CD4-positive, alpha-beta memory T cell (primary cell): ENCODE measurements around the gene FAM234A. TPM values are rescaled to one million over a fixed set of nuclear protein-coding genes. Genes with fewer than 3 reads are reported as not detected.
A peak's percentile ranks its signal among the peaks of the same experiment; 100 is the strongest.
"Not testable (repeated sequence)": the region's sequence is repeated elsewhere in the genome, so short reads cannot be mapped to it uniquely, and the experiment has no call there.

Experiments
- CTCF ChIA-PET: fragments of 350-600 bp; sonication (Branson Sonifier 250); formaldehyde crosslinking; loops from one replicate; lab custom pipeline; 2021; ENCODE audit warnings: inconsistent platforms; ENCODE audit not compliant: partially characterized antibody; lab: Charles Lee
- POLR2A ChIA-PET: fragments of 350-600 bp; sonication (Branson Sonifier 250); formaldehyde crosslinking; loops from one replicate; lab custom pipeline; 2021; ENCODE audit not compliant: partially characterized antibody; lab: Charles Lee
- DNase-seq, 5 donors: peaks; one replicate each; pipeline versions ENCODE4 v3.0.0 to v3.0.0-alpha.2; 2020 to 2022; ENCODE audit warnings: mixed read lengths in 1 of 5
- H3K27ac ChIP-seq: one replicate; pipeline ENCODE4 v1.7.0; 2013; ENCODE audit warnings: low read depth, low read length
- H3K27me3 ChIP-seq: 2 replicates; pipeline ENCODE4 v1.7.0; 2013; ENCODE audit warnings: mild to moderate bottlenecking, low read length, moderate library complexity; ENCODE audit not compliant: insufficient read depth
- H3K36me3 ChIP-seq: 2 replicates; pipeline ENCODE4 v1.7.0; 2013; ENCODE audit warnings: mild to moderate bottlenecking, low read length, moderate library complexity; ENCODE audit not compliant: insufficient read depth
- H3K4me1 ChIP-seq: 2 replicates; pipeline ENCODE4 v1.7.0; 2013; ENCODE audit warnings: mild to moderate bottlenecking, low read length, moderate library complexity; ENCODE audit not compliant: insufficient read depth
- H3K4me3 ChIP-seq, 2 donors: one replicate each; pipeline ENCODE4 v1.7.0; 2013; ENCODE audit warnings: low read length in 2 of 2, mild to moderate bottlenecking in 1 of 2
- H3K9me3 ChIP-seq, 2 donors: one replicate each; pipeline ENCODE4 v1.7.0; 2013; ENCODE audit warnings: low read length in 2 of 2, control low read depth in 1 of 2; ENCODE audit not compliant: control insufficient read depth in 1 of 2
- H3K27ac Mint-ChIP-seq, 7 donors: one replicate each; pipeline ENCODE4 v1.8.0; 2020 to 2021; ENCODE audit warnings: mixed read lengths in 7 of 7, mild to moderate bottlenecking in 6 of 7, inconsistent platforms in 3 of 7, moderate library complexity in 3 of 7
- H3K27me3 Mint-ChIP-seq, 2 donors: one replicate each; pipeline ENCODE4 v1.8.0; 2020 to 2021; ENCODE audit warnings: mixed read lengths in 2 of 2
- H3K36me3 Mint-ChIP-seq, 2 donors: one replicate each; pipeline ENCODE4 v1.8.0; 2020 to 2021; ENCODE audit warnings: mixed read lengths in 2 of 2, inconsistent platforms in 1 of 2, mild to moderate bottlenecking in 1 of 2
- H3K4me1 Mint-ChIP-seq, 4 donors: one replicate each; pipeline ENCODE4 v1.8.0; 2020 to 2021; ENCODE audit warnings: mixed read lengths in 4 of 4, mild to moderate bottlenecking in 1 of 4
- H3K4me3 Mint-ChIP-seq, 8 donors: one replicate each; pipeline ENCODE4 v1.8.0; 2020 to 2021; ENCODE audit warnings: mixed read lengths in 8 of 8, mild to moderate bottlenecking in 7 of 8, moderate library complexity in 6 of 8, inconsistent platforms in 3 of 8
- H3K9me3 Mint-ChIP-seq, 8 donors: one replicate each; pipeline ENCODE4 v1.8.0; 2020 to 2021; ENCODE audit warnings: mixed read lengths in 8 of 8, mild to moderate bottlenecking in 5 of 8, inconsistent platforms in 3 of 8, moderate library complexity in 1 of 8
- intact Hi-C: fragments of 100-400 bp; cut with micrococcal nuclease; formaldehyde crosslinking; loops from one replicate; pipeline ENCODE4 v1.15.1; 2023
- polyA plus RNA-seq, 2 donors: library from polyadenylated mRNA; unstranded; fragments of 300-500 nt; fragmentation: Illumina TruSeq; gene quantifications; one replicate each; pipeline ENCODE4 v1.2.3, GENCODE V29; 2021
- total RNA-seq, 2 experiments: library from RNA; stranded (reverse); gene quantifications; one replicate each; pipeline ENCODE4 v1.2.3, GENCODE V29; 2021

FAM234A gene
- total and polyA plus RNA-seq, 4 experiments from 2014 or later = 18.2 to 41.1 (median 34.9) TPM

DNA sequence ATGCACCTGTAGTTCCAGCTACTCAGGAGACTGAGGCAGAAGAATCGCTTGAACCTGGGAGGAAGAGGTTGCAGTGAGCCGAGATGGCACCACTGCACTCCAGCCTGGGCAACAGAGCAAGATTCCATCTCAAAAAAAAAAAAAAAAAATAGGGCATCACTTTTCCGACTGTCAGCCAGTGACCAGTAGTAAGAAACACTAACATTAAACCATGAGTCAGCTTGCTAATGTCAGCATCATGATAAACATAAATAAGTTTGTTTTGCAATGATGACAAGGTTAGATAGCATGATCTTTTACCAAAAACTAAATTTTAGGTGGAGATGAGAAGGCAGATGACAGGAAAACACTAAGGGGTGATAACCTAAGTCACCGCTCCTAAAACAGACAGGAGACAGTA, 25.3 kb upstream of the FAM234A start:
- H3K36me3 ChIP-seq = peaks cover 58% of the 10 kb centered on the region
- H3K27ac Mint-ChIP-seq, H3K27me3 Mint-ChIP-seq, CTCF ChIA-PET, H3K27ac ChIP-seq, H3K4me1 Mint-ChIP-seq, H3K4me3 ChIP-seq, H3K9me3 Mint-ChIP-seq, POLR2A ChIA-PET, H3K4me3 Mint-ChIP-seq, H3K4me1 ChIP-seq, H3K9me3 ChIP-seq, intact Hi-C loops, DNase-seq, H3K27me3 ChIP-seq: not testable (repeated sequence)
- H3K36me3 Mint-ChIP-seq = peaks cover 38 to 75% of the 10 kb centered on the region in 2 donors

DNA sequence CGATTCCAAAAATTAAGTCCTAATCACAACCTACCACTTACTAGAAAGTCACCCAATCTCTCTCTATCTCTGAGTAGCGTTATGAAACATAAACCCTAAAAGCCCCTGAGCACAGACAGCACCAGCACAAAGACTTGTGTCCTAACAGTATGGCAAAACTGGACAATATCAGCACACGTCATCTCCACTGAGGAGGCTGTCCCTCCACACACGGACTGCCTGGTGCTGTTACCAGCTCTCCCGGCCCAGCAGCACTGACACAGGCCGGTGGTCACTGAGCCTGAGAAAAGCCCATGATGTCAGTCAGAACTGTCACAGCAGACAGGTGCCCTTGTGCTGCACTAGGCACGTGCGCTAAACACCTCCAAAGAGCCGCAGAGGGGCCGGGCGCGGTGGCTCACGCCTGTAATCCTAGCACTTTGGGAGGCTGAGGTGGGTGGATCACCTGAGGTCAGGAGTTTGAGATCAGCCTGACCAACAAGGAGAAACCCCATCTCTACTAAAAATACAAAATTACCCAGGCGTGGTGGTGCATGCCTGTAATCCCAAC, 22.9 kb upstream of the FAM234A start:
- H3K27me3 ChIP-seq, DNase-seq, H3K9me3 ChIP-seq, H3K9me3 Mint-ChIP-seq, H3K27me3 Mint-ChIP-seq, H3K4me3 Mint-ChIP-seq, H3K4me3 ChIP-seq, POLR2A ChIA-PET, intact Hi-C loops, CTCF ChIA-PET, H3K27ac ChIP-seq, H3K4me1 ChIP-seq, H3K4me1 Mint-ChIP-seq: not testable (repeated sequence)
- Mint-ChIP-seq H3K27ac (peak overlapping the region in 1 of 7 donors; percentile 15), H3K36me3 (peaks cover 29 to 72% of the 10 kb centered on the region in 2 donors)
- peaks cover 45% of the 10 kb centered on the region for H3K36me3 ChIP-seq

DNA sequence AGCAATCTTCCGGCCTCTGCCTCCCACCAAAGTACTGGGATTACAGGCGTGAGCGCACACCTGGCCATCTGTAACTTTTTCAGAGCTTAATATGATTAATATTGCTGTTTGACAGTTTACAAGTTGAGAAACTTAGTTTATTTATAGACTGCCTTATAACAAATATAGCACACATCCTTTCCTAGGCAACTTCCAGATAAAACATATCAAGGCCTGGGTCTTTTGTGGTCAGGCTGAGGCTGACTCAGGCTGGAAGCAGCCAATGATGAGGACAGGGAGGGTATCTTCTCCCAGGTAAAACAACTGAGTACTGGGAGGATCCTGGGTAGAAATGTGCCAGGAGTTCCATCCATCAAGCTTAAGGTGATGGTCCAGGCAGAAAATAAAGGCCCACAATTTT, 21.6 kb upstream of the FAM234A start:
- Mint-ChIP-seq H3K4me1 (peaks cover 0 to 6% (median 4%) of the 10 kb centered on the region in 4 donors), H3K9me3 (peaks cover 0 to 2% (median 0%) of the 10 kb centered on the region in 8 donors), H3K27me3 (no peaks in the 10 kb centered on the region), H3K4me3 (no peak overlapping the region), H3K27ac (peak overlapping the region in 1 of 7 donors; percentile 42), H3K36me3 (peaks cover 23 to 69% of the 10 kb centered on the region in 2 donors)
- no peak for DNase-seq
- Histone ChIP-seq H3K27ac (no peak overlapping the region), H3K36me3 (peaks cover 43% of the 10 kb centered on the region), H3K4me3 (no peak overlapping the region), H3K4me1 (no peaks in the 10 kb centered on the region), H3K27me3 (no peaks in the 10 kb centered on the region), H3K9me3 (no peaks in the 10 kb centered on the region)
- CTCF ChIA-PET = interaction anchor here (1.4 kb wide), 1 partner anchor 15 kb away, joined by 3 read pairs; no protein-coding TSS in a partner anchor
- intact Hi-C loops = no loop called here
- POLR2A ChIA-PET = no interaction called here

DNA sequence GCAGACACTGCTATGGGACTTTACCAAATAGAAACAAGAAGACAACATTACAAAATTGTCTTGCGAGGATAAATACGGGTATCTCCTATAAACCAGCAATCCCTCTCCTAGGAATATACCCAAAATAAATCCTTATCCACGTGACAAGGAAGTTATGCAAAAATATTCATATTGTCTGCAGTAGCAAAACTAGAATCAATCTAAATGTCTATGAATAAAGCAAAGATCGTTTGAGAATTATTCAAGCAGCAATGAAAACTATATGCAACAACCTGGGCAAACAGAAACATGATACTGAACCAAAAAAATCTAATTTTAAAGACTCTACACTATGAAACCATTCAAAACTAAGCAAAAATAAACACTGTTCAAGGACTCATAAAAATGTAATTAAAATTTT, 14.6 kb upstream of the FAM234A start:
- Histone ChIP-seq H3K4me3 (no peak overlapping the region), H3K27ac (no peak overlapping the region), H3K36me3 (peaks cover 37% of the 10 kb centered on the region), H3K4me1 (no peaks in the 10 kb centered on the region), H3K27me3 (no peaks in the 10 kb centered on the region), H3K9me3 (no peaks in the 10 kb centered on the region)
- ChIA-PET POLR2A (no interaction called here), CTCF (no interaction called here)
- H3K4me1 Mint-ChIP-seq = peaks cover 8 to 14% (median 11%) of the 10 kb centered on the region in 4 donors
- intact Hi-C loops = no loop called here
- peaks cover 0 to 2% (median 0%) of the 10 kb centered on the region in 8 donors for H3K9me3 Mint-ChIP-seq
- no peak for DNase-seq
- H3K27me3 Mint-ChIP-seq = no peaks in the 10 kb centered on the region
- no peak overlapping the region for H3K4me3 Mint-ChIP-seq
- no peak overlapping the region for H3K27ac Mint-ChIP-seq
- peaks cover 26 to 50% of the 10 kb centered on the region in 2 donors for H3K36me3 Mint-ChIP-seq

DNA sequence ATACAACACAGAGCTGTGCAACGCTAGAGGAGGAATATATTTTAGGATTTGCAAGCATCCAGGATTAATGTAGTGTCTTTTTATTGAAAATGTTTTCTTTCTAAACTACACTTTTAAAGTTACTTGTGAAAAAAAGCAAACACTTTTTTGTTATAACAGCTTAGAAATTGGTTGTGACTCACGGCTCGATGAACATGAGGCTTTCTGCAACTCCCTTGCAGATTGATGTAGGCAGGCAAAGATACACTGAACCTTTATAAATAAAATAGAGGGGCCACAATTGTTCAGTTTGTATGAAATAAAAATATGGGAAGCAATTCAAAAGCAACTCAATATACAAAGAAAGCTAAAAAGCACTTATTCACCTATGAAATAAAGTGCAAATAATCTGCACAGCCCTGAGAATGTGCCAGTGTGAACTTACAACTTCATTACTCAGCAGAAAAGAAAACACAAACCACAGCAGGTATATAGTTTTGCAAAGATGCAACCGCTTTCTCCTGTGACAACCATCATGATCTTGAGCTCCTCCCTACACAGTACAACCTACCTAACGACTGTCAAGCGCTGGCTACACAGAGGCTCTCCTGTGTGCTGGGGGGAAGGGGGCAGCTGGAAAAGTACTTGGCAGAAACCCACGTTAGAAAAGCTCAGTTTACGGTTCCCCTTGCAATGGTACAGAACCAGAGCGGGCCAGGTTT, 6.3 kb upstream of the FAM234A start:
- Histone ChIP-seq H3K36me3 (peaks cover 27% of the 10 kb centered on the region), H3K9me3 (no peaks in the 10 kb centered on the region), H3K27ac (peak overlapping the region; percentile 97), H3K4me3 (peak overlapping the region; percentile 48 to 84), H3K4me1 (peaks cover 23% of the 10 kb centered on the region), H3K27me3 (no peaks in the 10 kb centered on the region)
- ChIA-PET POLR2A (interaction anchor here (1.1 to 2.9 kb wide), 10 partner anchors 14 to 173 kb away, joined by 3 to 25 read pairs (median 4); partner anchors contain the start of genes AXIN1, DECR2, HBQ1 and MRPL28), CTCF (interaction anchor here (0.7 to 2.3 kb wide), 6 partner anchors 16 to 134 kb away, joined by 3 to 13 read pairs (median 8); partner anchors contain the start of gene AXIN1)
- peaks cover 16 to 38% of the 10 kb centered on the region in 2 donors for H3K36me3 Mint-ChIP-seq
- H3K4me1 Mint-ChIP-seq = peaks cover 15 to 40% (median 33%) of the 10 kb centered on the region in 4 donors
- peak in 2 of 5 donors; percentile 24 to 29 for DNase-seq
- peak overlapping the region; percentile 89 to 98 (median 95) for H3K27ac Mint-ChIP-seq
- intact Hi-C loops = no loop called here
- no peaks in the 10 kb centered on the region for H3K27me3 Mint-ChIP-seq
- H3K9me3 Mint-ChIP-seq = no peaks in the 10 kb centered on the region
- peak overlapping the region; percentile 86 to 96 (median 90) for H3K4me3 Mint-ChIP-seq

DNA sequence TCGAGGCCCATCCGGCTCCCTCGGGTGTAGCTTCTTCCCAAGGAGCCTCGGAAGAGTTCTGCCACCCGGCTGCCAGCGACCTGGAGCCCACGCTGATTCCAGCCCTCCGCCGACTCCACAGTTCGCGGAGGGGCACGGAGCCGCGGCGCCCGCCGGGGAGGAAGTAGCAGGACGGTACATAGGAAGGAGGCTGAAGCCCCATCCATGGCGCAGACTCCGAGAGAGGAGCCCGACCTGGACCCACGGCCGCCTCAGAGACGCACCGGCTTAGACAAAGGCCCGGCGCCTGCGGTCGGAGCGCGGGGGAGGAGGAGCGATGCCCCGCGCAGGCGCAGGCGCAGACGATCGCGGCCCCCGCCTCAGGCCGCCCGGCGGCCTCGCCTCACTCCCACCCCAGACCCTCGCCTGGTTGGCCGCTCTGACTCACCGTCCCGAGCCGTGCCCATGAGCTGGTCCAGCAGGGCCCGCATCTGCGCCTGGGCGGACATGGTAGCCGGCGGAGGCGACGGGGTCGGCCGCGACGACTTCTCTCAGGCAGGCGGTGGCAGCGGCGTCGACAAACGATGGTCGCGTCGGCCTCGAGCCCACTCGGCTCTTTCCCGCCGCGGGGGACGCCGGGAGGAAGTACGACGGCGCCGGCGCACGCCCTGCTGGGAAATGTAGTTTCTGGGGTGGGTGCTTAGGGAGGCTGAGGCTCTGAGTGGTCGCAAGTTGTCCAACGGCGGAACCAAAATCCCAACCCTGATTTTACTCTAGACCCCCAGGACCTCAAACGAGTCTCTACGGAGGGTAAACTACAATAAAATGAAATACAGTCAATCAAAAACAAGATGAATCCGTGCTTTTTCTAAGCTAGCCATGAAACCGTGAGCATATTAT, 5.5 kb upstream of the FAM234A start, which contains the start of gene LUC7L:
LUC7L (minus strand) TSS at position 598 of the 879 bp plus-strand sequence; CDS start at position 488, 110 bp downstream.
- no peaks in the 10 kb centered on the region for H3K9me3 Mint-ChIP-seq
- Histone ChIP-seq H3K36me3 (peaks cover 27% of the 10 kb centered on the region), H3K27me3 (no peaks in the 10 kb centered on the region), H3K4me3 (peak within 1 kb of the TSS; percentile 48 to 84), H3K4me1 (peaks cover 23% of the 10 kb centered on the region), H3K27ac (peak within 1 kb of the TSS; percentile 97), H3K9me3 (no peaks in the 10 kb centered on the region)
- H3K27ac Mint-ChIP-seq = peak within 1 kb of the TSS; percentile 91 to 98 (median 96)
- H3K4me3 Mint-ChIP-seq = peak within 1 kb of the TSS; percentile 86 to 96 (median 90)
- H3K36me3 Mint-ChIP-seq = peaks cover 16 to 36% of the 10 kb centered on the region in 2 donors
- POLR2A ChIA-PET = interaction anchor here (0.9 to 2.9 kb wide), 12 partner anchors 15 to 172 kb away, joined by 3 to 25 read pairs (median 4); partner anchors contain the start of genes AXIN1, DECR2, HBQ1 and MRPL28
- peaks cover 15 to 41% (median 33%) of the 10 kb centered on the region in 4 donors for H3K4me1 Mint-ChIP-seq
- CTCF ChIA-PET = interaction anchor here (1.0 to 2.3 kb wide), 6 partner anchors 21 to 133 kb away, joined by 3 to 13 read pairs (median 8); partner anchors contain the start of gene AXIN1
- peak; percentile 82 to 89 (median 85) for DNase-seq
- no peaks in the 10 kb centered on the region for H3K27me3 Mint-ChIP-seq
- intact Hi-C loops = no loop called here
